A549 (cell line): ENCODE data around the gene GPR15.

Experiments
- SMC3 ChIP-seq: fragments of >200 bp; sonication (Bioruptor Twin); formaldehyde crosslinking; IDR thresholded peaks from 3 replicates; pipeline ENCODE4 v1.6.1; 2018; ENCODE audit warnings: inconsistent platforms
- TF ChIP-seq, protein P1 (sequence below): fragments of >200 bp; sonication (Bioruptor Twin); formaldehyde crosslinking; IDR thresholded peaks from 3 replicates; pipeline ENCODE4 v1.5.1; 2016
- TF ChIP-seq, protein P2 (sequence below): IDR thresholded peaks from 2 replicates; pipeline ENCODE4 v1.6.1; 2012

DNA sequence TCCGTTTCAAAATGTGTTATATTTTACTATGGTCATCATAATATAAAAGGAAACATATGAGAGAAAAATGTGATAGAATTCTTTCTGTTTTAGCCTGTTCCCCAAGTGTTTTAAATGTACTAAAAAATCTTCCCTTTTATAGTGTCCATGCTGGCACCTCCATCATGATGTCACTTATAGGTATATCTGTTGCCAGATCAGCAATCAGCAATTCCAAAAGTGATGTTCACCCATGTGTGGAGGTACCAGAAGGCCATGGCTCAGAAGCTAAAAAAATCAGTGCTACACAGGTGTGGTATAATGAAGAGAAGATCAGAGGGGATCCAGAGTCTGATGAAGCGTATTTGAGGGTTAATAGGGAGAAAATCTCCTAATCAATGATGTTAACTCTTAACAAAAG, 1.1 kb upstream of the GPR15 start:
- TF ChIP-seq, protein P1, sequence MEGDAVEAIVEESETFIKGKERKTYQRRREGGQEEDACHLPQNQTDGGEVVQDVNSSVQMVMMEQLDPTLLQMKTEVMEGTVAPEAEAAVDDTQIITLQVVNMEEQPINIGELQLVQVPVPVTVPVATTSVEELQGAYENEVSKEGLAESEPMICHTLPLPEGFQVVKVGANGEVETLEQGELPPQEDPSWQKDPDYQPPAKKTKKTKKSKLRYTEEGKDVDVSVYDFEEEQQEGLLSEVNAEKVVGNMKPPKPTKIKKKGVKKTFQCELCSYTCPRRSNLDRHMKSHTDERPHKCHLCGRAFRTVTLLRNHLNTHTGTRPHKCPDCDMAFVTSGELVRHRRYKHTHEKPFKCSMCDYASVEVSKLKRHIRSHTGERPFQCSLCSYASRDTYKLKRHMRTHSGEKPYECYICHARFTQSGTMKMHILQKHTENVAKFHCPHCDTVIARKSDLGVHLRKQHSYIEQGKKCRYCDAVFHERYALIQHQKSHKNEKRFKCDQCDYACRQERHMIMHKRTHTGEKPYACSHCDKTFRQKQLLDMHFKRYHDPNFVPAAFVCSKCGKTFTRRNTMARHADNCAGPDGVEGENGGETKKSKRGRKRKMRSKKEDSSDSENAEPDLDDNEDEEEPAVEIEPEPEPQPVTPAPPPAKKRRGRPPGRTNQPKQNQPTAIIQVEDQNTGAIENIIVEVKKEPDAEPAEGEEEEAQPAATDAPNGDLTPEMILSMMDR: no peak
- TF ChIP-seq, protein P2, sequence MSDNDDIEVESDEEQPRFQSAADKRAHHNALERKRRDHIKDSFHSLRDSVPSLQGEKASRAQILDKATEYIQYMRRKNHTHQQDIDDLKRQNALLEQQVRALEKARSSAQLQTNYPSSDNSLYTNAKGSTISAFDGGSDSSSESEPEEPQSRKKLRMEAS: no peak
- TF ChIP-seq SMC3: no peak
